Glomerular visceral epithelial cell (primary cell): ENCODE measurements around the gene LCLAT1.
A peak's percentile ranks its signal among the peaks of the same experiment; 100 is the strongest.

Experiments
- DNase-seq: peaks from one replicate; pipeline ENCODE4 v3.0.0-alpha.2; 2016; ENCODE audit errors: extremely low spot score

The LCLAT1 gene

DNA sequence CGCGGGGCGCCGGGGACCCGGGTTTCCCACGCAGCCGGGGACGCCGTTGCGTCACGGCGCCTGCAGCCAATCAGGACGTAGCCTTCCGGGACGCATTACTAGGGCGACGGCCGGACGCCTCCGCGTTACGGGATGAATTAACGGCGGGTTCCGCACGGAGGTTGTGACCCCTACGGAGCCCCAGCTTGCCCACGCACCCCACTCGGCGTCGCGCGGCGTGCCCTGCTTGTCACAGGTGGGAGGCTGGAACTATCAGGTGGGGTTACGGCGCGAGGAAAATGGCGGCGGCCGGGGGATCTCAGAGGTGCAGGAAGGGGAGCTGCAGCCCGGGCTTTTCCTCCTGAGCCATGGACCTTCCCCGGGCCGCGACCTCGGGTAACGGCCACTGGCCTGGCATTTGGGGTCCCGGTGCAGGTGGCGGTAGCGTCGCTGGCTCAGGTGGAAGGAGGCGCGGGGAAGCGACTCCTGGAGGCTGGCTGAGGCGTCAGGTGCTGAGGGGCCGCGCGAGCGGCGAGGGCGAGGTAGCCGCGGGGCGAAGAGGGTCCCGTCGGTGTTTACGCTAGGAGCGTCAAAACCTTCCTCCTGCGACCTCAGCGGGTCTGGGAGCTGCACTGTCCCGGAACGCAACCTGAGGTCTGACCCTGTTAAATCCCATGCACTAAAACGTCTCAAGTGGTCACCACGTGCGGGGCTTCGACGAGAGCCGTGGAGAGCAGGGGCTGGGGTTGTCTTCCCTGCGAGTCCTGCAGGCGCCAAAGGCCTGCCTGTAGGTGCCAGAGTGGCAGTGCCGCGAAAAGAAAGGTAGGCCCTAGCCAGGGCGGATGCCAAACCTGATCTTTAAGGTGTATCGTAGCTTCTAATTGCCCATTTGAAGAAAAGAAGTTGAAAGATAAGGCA is at the start of gene LCLAT1:
Gene LCLAT1, plus strand, starts transcription at position 98 of the 897 bp plus-strand sequence. CDS start 78,345 bp downstream, outside the sequence.
- DNase-seq, result peak; percentile 67

DNA sequence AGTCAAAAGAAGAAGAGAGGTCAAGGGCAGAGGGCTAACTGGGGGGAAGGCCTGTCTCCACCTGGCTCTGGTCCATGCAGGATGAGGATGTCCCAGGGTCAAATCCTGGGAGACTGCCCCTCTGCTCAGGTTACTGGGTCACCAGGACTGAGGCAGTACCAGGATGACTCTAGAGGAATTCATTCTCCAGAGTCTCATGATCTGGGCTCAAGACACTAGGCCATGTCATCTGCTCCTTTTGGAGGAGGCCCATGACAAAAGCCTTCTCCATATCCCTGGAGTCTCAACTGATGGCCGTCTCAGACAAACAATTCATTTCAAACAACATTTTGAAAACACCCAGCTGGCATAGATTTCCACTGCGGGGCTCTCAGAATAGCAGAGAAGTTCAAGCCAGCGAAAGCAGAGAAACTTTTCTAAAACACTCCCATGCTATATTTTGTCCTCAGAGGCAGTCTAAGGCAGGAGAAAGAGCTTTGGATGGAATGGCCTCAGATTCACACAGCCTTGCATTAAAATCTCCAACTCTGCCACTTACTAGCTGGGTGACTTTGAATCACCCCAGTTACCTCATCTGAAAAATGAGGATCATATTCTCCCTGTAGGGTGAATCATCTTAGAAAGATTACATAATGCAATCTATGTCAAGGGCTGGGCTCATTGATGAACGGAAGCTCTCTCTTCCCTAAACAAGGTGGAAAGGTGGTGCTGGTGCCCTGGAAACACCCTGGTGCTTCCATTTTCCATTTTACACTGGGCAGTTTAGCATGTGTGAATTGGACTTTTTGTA is 48.8 kb upstream of the LCLAT1 start:
- no peak for DNase-seq

DNA sequence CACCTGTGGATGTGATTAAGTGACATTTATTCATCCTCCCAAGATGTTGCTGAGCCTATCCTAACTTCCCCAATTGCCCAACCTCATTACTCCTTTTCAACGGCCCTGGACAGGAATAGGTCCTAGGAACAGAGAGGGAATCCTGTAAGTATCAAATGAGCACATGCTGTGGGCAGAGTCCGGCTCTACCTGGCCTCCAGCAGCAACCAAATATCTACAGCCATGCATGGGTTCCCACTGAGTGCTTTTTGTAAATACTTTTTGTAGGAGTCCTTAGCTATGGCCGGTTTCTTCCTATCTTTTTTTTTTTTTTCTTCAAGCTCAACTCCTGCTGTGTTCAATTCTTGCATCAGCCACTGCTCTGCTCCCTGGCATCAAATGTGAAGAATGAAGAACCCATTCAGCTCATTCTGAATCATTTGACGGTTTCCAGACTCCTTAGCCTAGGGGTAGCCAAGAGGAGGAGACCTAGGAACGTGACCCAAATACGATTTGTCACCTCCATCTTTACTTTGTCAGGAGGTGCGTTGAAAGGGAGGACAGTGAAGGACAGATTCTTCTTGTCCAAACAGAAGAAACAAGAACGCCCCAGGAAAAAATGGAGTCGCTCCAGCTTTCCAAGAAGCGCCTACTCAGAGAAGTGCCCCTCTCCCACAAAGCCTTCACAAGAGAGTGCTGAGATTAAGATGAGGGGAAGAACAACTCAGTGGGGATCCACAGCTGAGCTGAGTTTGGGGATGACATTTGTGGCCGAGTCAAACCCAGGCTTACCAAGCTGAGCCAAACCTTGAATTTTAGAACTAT is 46.7 kb upstream of the LCLAT1 start:
- no peak for DNase-seq

DNA sequence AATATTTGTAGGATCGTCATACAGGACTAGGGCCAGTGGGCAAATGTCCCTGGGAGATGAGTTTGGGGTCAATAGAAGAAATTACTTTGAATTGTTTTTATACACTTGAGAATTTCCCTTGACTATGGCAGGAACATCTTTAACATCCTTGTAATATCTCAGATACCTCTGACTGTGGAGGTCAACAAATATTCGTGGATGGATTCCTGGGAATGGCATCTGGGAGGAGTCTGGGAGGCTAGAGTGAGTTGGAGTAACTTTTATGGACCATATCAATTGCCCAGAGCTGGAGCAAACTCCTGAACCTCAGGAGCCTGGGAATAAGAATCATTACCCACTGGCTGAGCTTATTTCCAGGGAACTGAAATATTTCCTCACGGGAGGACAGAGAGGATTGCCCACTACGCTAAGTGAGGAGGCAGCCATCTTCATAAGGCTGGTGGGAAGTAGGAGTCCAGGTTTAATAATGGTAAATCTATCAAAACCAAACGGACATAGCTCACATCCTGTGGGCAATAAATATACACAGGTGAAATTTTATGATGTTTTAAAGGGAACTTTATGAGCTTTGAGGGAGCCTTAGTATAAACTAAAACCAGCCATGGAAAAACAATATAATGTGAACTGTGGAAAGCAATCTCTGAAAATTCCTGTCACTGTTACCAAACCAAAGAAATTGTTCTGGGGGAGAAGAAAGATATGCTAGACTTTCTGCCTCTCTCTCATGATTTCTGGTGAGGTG is 44.4 kb upstream of the LCLAT1 start:
- DNase-seq, result no peak

DNA sequence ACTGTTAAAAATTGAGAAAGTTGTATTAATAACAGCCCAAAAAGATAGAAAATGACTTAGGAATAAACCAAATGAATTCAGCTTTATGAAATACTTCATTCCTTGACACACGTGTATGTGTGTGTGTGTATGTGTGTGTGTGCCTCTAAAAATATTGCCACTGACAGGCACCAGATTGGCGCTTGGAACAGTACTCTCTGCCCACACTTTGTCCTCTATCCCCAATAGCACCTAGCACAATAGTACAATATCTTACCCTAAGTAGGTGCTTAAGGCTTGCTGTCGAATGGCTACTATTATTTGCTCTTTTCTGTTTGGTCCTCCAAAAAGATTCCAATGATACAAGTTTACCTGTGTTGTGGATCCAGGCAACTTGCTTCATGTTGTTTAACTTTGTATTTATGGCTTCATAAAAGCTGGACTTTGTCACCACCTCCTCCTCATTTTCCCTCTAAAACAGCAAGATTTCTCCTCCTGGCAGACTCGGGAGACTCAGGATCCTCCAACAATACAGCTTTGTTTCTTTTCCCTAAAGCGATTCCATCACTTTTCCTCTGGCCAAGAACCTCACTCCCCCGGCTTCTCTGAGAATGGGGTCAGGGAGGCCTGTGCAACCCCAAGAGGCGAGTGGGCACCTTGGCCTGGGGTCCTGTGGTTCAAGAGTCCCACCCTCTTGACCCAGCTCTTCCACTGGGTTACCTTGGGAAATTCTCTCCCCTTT is 43.3 kb upstream of the LCLAT1 start:
- no peak for DNase-seq

DNA sequence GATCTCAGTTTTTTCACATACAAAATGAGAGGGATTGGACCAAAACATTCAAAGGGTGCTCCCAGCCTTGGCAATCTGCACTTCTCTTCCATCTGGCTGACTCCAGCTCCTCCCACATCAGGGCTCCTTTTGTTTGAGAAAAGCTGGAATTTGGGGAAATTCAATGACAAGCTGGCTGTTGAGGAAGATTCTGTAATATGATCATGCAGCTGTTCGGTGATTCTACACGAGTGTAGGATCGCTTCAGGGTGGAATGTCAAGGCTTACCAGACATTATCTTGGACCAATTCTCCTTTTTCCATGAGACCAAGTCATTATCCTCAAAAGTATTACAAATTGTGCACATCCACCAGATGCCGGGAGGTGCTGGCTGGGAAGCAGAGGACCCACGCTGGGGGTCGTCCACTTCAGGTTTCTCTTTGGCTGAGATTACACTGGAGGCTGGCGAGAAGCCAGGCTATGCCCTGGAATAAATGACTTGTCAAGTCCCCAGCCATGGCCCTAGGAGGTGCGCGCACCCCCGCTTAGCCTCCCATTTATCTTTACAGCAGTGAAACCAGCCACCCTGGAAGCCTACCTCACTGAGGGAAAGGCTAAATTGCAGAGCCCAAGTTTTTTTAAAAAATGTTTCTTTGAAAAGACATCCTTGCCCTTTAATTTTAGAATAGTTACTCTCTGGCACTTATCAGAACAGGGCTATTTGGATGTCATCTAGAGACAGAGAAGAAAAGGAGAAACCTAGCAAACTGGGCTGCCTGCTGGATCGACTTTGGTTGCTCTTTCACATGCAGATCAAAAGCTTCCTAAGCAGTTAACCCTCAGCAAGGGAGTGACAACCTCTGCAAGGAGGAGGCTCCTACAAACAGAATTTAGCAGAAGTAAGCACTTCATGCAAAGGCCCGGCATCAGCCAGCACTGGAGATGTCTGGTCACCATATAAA is 42.5 kb upstream of the LCLAT1 start:
- no peak for DNase-seq

DNA sequence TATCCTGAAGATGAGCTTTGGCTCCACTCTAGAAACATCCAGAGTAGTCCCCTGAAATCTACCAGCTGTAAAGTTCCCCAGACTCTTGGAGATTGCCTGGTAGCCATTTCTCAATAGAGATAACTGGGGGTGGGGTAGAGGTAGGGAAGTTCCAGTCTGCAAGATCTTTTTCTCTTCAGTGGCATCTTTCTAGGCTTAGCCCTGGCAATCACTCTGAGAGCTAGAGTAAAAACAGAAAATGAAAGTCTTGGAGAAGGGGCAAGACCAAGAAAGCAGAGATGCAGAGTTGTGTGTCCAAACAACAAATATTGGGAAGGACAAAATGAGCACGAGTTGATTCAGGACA is 41.8 kb upstream of the LCLAT1 start:
- no peak for DNase-seq

DNA sequence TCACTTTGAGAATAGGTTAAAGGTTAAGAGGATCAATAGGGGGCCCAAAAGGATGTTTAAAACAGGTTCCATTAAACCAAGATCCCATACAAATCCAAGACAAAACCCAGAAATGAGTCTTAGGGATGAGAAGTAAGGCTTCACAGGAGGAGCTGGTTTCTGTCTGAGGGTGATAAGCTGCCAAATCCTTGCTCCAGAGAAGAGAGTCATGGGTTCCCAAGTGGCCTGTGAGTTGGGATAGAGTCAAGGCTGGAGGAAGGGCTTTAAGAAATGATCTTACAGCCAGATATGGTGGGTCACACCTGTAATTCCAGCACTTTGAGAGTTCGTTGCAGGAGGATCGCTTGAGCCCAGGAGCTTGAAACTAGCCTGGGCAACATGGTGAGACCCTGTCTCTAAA is 40.2 kb upstream of the LCLAT1 start:
- DNase-seq, result no peak

DNA sequence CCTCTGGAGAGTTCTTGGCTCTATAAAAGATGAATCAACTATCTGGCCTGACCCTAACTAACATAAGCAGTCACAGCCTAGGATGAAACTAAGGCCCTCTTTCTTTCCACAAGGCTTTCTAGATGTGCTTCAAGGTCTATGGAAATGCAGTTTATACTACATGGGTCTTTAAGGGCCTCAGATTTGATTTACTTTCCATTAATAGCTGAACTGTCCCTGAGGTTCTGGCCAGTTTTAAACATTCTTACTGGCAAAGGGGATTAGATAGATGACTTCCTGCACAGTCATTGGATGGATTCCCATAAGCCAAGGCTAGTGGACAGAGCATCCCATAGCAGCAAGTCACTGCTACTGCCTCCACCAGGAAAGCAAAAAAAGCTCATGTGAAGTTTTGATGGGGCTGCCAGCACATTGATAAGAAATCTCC is 38.1 kb upstream of the LCLAT1 start:
- DNase-seq, result no peak

DNA sequence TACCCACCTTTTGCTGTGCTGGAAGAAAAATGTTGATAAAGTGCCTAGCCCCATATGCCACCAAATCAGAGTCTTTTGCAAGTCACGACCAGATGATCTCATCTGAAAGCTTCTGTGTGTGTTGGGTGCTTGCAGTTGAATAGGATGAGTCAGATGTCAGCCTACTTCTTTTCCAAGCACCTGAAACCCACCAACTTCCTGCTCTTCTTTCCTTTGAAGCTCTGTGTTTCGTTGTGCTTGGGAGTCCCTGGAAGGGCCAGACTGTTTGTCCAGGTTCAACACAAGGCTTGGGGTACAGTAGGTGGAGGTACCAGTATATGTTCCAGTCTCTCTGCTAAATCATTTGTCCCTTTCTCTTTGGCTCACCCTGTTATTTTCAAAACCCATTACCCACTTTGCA is 36.8 kb upstream of the LCLAT1 start:
- peak; percentile 63 for DNase-seq

DNA sequence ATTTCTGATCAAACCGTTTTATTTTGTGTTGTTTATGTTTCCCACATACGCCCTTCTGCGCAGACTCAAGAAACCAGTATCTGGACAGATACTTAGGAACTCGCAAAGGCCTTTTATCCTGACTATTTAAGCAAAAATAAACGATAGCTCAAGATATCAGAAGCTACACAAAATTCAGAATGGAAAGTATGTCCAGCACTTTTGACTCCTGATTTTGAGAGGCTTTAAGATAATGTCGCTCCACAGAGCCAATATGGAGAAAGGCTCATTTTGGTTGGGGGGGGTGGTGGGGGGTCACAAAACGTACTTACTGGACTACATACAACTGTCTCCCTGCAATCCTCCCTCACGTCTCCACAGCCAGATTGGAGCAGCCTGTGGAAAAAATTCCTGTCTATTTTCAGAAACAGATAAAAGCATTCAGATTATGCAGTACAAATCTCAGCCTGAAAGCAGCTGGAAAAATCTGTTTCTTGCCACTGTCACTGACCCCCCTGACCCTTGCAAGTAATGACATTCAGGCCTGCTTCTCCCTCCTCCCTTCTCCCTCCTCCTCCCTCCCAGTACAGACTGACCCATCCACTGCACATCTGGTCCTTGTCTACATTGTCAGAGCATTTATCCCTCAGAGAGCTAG is 34.9 kb upstream of the LCLAT1 start:
- no peak for DNase-seq

DNA sequence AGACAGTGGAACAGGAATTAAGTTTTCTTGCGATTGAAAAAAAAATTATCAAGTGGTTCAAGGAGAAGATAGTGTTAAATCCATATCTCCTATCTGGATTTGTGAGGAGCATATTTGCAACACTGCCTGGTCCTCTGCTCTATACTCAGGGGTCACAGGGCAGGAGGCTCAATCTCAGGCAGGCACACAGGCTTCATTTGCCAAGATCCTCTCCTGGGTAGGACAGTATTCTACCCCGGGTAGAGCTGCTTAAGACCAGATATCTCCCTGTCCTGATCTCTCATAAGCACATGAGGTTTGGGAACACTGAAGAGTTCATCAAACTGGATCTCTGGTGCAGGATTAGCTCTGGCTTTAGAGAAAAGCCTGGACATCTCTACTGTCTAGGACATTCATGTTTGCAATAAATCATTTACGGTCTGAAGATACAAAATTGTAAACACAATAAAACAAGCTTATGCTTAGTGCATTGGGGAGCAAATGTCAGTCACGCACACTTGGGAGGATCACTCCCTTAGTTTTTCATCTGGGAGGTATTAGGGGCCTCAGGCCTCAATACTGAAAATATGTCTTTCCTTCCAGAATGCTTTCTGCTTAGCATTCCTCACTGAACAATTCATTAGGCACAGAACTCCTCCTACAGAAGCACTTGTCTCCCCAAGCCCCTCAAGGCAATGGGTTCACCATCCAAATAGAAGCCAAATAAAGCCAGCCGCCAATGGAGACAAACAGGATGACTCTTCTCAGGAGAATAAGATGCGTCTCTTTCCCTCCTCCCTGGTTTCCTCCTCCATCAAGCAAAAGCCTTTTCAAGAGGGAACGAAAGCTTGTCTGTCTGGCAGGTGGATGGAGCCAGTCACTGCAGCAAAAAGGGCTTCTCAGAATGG is 34.1 kb upstream of the LCLAT1 start:
- no peak for DNase-seq

DNA sequence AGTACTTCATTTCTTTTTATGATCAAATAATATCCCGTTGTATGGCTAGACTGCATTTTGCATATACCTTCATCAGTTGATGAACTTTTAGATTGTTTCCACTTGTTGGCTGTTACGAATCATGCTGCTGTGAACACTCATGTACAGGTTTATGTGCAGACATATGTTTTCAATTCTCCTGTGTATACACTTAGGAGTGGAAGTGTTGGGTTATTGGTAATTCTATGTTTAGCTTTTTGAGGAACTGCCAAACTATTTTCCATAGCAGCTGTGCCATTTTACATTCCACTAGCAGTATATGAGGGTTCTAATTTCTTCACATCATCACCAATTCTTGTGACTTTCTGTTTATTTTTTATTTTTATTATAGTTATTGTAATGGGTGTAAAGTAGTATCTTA is 32.1 kb upstream of the LCLAT1 start:
- DNase-seq, result no peak

DNA sequence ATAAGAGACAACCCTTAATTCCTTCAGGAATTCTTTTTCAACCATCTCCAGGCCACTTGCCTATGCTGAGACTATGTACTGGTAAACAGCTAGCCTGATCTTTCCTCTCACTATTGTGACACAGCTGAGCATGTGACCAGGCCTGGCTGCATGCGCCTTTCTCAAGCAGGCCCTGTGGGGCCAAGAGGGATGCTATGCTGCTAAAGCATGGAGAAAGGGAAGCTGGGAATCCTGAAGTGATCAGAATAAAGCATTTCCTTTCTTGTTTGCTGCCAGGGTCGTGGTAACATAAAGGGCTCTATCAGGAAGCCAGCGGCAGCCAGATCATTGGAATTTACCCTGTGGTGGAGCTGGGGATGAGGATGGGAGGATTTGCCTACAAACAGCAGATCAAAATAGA is 29.8 kb upstream of the LCLAT1 start:
- DNase-seq, result no peak

DNA sequence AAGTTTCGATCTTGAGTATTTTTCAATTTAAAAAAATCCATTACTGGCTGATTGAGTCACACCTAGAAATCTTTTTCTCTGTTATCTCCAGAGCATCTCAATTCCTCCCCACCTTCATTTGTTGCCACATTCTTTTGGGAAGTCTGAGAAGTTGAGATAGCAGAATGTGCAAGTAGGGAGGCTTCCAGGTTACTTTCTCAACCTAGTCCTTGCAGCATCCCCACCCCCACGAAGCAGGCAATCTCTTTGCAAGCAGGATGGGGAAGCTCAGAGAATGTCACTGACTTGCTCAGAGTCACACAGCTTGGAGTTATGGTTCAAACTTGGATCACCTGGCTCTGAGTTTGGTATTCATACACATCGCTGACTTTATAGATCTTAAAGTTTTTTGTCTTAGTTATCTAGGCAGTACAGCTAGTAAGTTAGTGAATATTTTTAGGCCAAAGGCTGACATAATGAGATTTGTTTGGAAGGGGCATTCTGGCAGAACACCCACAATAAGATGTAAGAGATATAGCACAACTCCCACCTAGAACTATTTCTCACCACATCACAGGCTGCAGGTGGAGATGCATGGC is 25.9 kb upstream of the LCLAT1 start:
- DNase-seq, result no peak

DNA sequence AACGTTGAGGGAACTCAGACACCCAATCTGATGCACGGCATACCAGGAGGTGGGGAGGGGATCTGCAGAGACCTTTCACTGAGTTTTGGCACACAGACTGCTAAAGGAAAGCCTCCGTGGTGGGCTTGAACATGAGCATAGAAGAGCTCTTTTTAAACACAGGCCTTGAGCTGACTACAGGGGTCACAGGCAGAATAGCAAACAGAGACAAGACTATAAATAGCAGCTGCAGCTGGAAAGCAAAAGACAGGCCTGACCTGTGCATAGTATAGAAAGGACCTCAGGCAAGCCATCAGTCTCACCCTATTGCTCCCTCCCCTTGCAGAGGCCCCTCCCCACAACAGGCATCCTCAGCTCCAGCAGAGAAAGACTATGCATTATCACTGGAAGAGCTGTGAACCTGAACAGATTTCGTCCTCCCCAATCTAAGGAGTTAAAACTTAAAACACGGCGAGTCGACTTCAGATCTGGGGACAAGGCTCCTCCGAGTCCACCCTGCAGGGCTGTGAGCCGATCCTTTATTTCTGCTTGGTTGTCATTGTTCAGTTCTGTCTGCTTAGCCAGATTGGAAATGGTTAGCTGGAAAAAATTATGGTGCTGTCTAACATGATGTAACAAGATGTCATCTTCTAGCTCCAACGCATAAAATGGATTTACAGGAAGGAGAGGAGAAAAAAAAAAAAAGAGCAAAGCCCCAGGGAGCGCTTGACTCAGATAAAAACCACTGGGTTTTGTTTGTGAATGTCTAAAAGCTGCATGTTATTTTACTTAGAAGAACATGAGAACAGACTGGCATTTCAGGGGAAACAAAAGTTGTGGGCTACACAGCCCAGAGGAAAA is 25.2 kb upstream of the LCLAT1 start:
- DNase-seq, result no peak
